Nephron progenitor cell (in vitro differentiated cells): ENCODE data around the gene PLEKHJ1.

Experiments used
- DNase-seq: peaks from one replicate; pipeline ENCODE4 v3.0.0; 2021
- H3K27ac Mint-ChIP-seq: 2 replicates; pipeline ENCODE4 v1.8.0; 2021; ENCODE audit warnings: mild to moderate bottlenecking, moderate library complexity, mixed read lengths
- H3K27me3 Mint-ChIP-seq: 2 replicates; pipeline ENCODE4 v1.8.0; 2021; ENCODE audit warnings: mild to moderate bottlenecking, low read depth, mixed read lengths; ENCODE audit not compliant: poor library complexity
- H3K36me3 Mint-ChIP-seq: 2 replicates; pipeline ENCODE4 v1.8.0; 2021; ENCODE audit warnings: low read depth, mixed read lengths
- H3K4me1 Mint-ChIP-seq: 2 replicates; pipeline ENCODE4 v1.8.0; 2021; ENCODE audit warnings: mixed read lengths
- H3K4me3 Mint-ChIP-seq: 2 replicates; pipeline ENCODE4 v1.8.0; 2021; ENCODE audit warnings: mild to moderate bottlenecking, moderate library complexity, mixed read lengths
- H3K9me3 Mint-ChIP-seq: 2 replicates; pipeline ENCODE4 v1.8.0; 2021; ENCODE audit warnings: mild to moderate bottlenecking, moderate library complexity, mixed read lengths
- CTCF ChIP-seq: fragments of 200-600 bp; sonication (generic); IDR thresholded peaks from 2 replicates; pipeline ENCODE4 v1.5.0; 2021; ENCODE audit warnings: antibody characterized with exemption

PLEKHJ1 gene

GRCh38 chr19:2223959-2224358 is 12.2 kb downstream of the PLEKHJ1 start:
- Mint-ChIP-seq H3K4me1 (no peaks in the 10 kb centered on the region), H3K27me3 (peaks cover 3% of the 10 kb centered on the region), H3K27ac (peak overlapping the region; percentile 97), H3K4me3 (no peak overlapping the region), H3K36me3 (peaks cover 17% of the 10 kb centered on the region), H3K9me3 (no peaks in the 10 kb centered on the region)
- DNase-seq = no peak
- TF ChIP-seq CTCF = no peak

- Mint-ChIP-seq H3K4me3 (no peak overlapping the region), H3K36me3 (peaks cover 21% of the 10 kb centered on the region), H3K9me3 (no peaks in the 10 kb centered on the region), H3K27me3 (peaks cover 3% of the 10 kb centered on the region), H3K4me1 (no peaks in the 10 kb centered on the region), H3K27ac (no peak overlapping the region)
- no peak for DNase-seq
- no peak for TF ChIP-seq CTCF
Observed at GRCh38 chr19:2223391-2223790, 12.7 kb downstream of the PLEKHJ1 start.

DNA sequence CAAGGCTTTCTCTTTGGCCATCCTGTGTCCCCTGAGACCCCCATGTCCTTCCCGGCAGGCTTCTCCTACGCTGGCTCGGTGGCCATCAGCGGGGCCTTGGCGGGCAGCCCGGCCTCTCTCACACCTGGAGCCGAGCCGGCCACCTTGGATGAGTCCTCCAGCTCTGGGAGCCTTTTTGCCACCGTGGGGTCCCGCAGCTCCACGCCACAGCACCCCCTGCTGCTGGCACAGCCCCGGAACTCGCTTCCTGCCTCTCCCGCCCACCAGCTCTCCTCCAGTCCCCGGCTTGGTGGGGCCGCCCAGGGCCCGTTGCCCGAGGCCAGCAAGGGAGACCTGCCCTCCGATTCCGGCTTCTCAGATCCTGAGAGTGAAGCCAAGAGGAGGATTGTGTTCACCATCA is 14.2 kb downstream of the PLEKHJ1 start:
- peaks cover 3% of the 10 kb centered on the region for H3K27me3 Mint-ChIP-seq
- peaks cover 4% of the 10 kb centered on the region for H3K4me1 Mint-ChIP-seq
- no peaks in the 10 kb centered on the region for H3K9me3 Mint-ChIP-seq
- no peak for DNase-seq
- H3K4me3 Mint-ChIP-seq = no peak overlapping the region
- H3K27ac Mint-ChIP-seq = no peak overlapping the region
- no peak for TF ChIP-seq CTCF
- peaks cover 33% of the 10 kb centered on the region for H3K36me3 Mint-ChIP-seq

GRCh38 chr19:2221250-2221831 is 14.8 kb downstream of the PLEKHJ1 start:
- no peak for DNase-seq
- Mint-ChIP-seq H3K36me3 (peaks cover 34% of the 10 kb centered on the region), H3K27me3 (peaks cover 3% of the 10 kb centered on the region), H3K27ac (no peak overlapping the region), H3K9me3 (no peaks in the 10 kb centered on the region), H3K4me3 (no peak overlapping the region), H3K4me1 (peaks cover 4% of the 10 kb centered on the region)
- no peak for TF ChIP-seq CTCF

DNA sequence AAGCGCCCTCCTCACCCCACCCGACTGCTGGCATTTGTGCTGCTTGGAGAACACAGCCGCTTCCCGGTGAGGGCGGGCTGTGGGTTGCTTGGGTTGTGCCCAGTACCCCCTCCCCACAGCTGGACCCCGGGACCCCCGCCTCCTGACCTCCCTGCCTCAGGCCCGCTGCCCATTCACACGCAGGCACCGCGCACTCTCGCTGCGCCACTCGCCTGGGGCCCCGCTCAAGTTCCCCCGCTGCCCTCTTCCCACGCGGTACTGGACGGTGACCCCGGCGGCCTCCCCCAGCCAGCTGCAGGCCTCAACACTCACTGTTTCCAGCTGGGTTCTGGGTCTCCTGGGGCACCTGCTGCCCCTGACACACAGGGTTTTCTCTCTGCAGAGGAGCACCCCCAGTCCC is 16.4 kb downstream of the PLEKHJ1 start:
- H3K27me3 Mint-ChIP-seq = peaks cover 3% of the 10 kb centered on the region
- H3K4me3 Mint-ChIP-seq = no peak overlapping the region
- no peak for TF ChIP-seq CTCF
- H3K36me3 Mint-ChIP-seq = peaks cover 40% of the 10 kb centered on the region
- no peak for DNase-seq
- no peak overlapping the region for H3K27ac Mint-ChIP-seq
- H3K9me3 Mint-ChIP-seq = no peaks in the 10 kb centered on the region
- peaks cover 16% of the 10 kb centered on the region for H3K4me1 Mint-ChIP-seq

DNA sequence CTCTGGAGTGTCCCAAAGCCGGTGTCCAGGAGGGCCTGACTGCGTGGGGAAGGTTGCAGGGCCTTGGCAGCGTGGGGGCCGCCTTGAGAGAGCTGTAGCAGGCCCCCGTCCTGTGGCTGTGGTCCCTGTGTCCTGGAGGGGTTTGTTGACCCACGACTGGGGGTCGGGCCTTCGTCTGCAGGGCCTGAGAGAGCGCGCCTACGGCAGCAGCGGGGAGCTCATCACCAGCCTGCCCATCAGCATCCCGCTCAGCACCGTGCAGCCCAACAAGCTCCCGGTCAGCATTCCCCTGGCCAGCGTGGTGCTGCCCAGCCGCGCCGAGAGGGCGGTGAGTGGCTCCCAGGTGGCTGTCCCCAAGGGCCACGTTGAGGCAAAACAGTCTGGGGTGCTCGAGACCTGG is 18.5 kb downstream of the PLEKHJ1 start:
- Mint-ChIP-seq H3K36me3 (peaks cover 34% of the 10 kb centered on the region), H3K9me3 (no peaks in the 10 kb centered on the region), H3K4me3 (no peak overlapping the region), H3K27ac (no peak overlapping the region), H3K27me3 (peaks cover 3% of the 10 kb centered on the region), H3K4me1 (peaks cover 26% of the 10 kb centered on the region)
- no peak for TF ChIP-seq CTCF
- no peak for DNase-seq
